K562 (cell line): ENCODE measurements around the gene ERCC6. TPM values are rescaled to one million over a fixed set of nuclear protein-coding genes. Genes with fewer than 3 reads are reported as not detected.

Source experiments
- CBX3 ChIP-seq, 2 experiments: IDR thresholded peaks; 1 replicate in 1 of 2; 2 replicates in 1 of 2; pipeline ENCODE4 v1.6.1; 2012; ENCODE audit warnings: inconsistent platforms in 2 of 2, low read length in 2 of 2, borderline replicate concordance in 1 of 2, control low read depth in 1 of 2
- COPS2 ChIP-seq: fragments of 450-650 bp; conservative IDR thresholded peaks from 2 replicates; pipeline ENCODE4 v1.6.1; 2016; ENCODE audit warnings: mild to moderate bottlenecking, moderate library complexity
- CREM ChIP-seq: IDR thresholded peaks from 2 replicates; pipeline ENCODE4 v1.6.1; 2014; ENCODE audit warnings: antibody characterized with exemption, low read depth
- MYBL2 ChIP-seq, 2 experiments: fragments of 450-650 bp in 1 of 2; sonication (generic) in 1 of 2; formaldehyde crosslinking in 1 of 2; IDR thresholded peaks; 2 replicates each; pipeline versions ENCODE4 v1.6.1 to v1.8.1; 2017 to 2022; ENCODE audit warnings: borderline replicate concordance in 1 of 2, inconsistent platforms in 1 of 2, low read depth in 1 of 2, mild to moderate bottlenecking in 1 of 2, missing genetic modification reagents in 1 of 2, moderate library complexity in 1 of 2
- PHF8 ChIP-seq: fragments of 200-600 bp; sonication (generic); IDR thresholded peaks from 2 replicates; pipeline ENCODE4 v1.6.1; 2012; ENCODE audit warnings: mixed run types, mild to moderate bottlenecking, inconsistent platforms, low read length, moderate library complexity, borderline replicate concordance
- POLR2G ChIP-seq: fragments of 200-400 bp; formaldehyde crosslinking; IDR thresholded peaks from 2 replicates; pipeline ENCODE4 v1.6.1; 2017; ENCODE audit warnings: low read depth, mild to moderate bottlenecking, antibody characterized with exemption, low read length, moderate library complexity
- POLR3A ChIP-seq: IDR thresholded peaks from 2 replicates; pipeline ENCODE4 v1.6.1; 2011; ENCODE audit warnings: borderline replicate concordance, mild to moderate bottlenecking, moderate library complexity; ENCODE audit not compliant: insufficient read length, insufficient read depth; ENCODE audit errors: extremely low read depth
- RBM39 ChIP-seq: fragments of 200-400 bp; formaldehyde crosslinking; optimal IDR thresholded peaks from 2 replicates; pipeline ENCODE3; 2018; ENCODE audit warnings: low read depth, low read length
- SMARCA4 ChIP-seq: fragments of 450-650 bp; IDR thresholded peaks from 2 replicates; pipeline ENCODE4 v1.6.1; 2016
- TAF1 ChIP-seq: IDR thresholded peaks from 2 replicates; pipeline ENCODE4 v1.6.1; 2011; ENCODE audit warnings: mild to moderate bottlenecking, low read length, moderate library complexity; ENCODE audit not compliant: insufficient read depth, control insufficient read depth, severe bottlenecking; ENCODE audit errors: extremely low read depth
- TGIF2 ChIP-seq: sonication (generic); formaldehyde crosslinking; IDR thresholded peaks from 2 replicates; pipeline ENCODE4 v1.8.1; 2022; ENCODE audit warnings: mild to moderate bottlenecking, missing genetic modification reagents, moderate library complexity
- TSHZ1 ChIP-seq: fragments of 250-450 bp; sonication (Bioruptor Pico); IDR thresholded peaks from 2 replicates; pipeline ENCODE4 v1.4.0; 2020; ENCODE audit warnings: mild to moderate bottlenecking, moderate library complexity
- ZNF407 ChIP-seq: fragments of 450-650 bp; IDR thresholded peaks from 2 replicates; pipeline ENCODE4 v1.6.1; 2016; ENCODE audit warnings: low read depth
- polyA plus RNA-seq, 8 experiments: library from polyadenylated mRNA; depleted of rRNA in 4 of 8; stranded (reverse) in 5 of 8; unstranded in 3 of 8; fragments of >200 nt; fragmentation: Nextera tagmentation in 2 of 8; fragmentation: Illumina TruSeq in 1 of 8; extraction: Ambion mirVana in 2 of 8; extraction: Trizol in 1 of 8; gene quantifications; 2 replicates each; pipeline versions ENCODE4 v1.2.1 to v1.2.3, GENCODE V29; 2011 to 2014; ENCODE audit warnings: inconsistent platforms in 1 of 8, missing spikeins in 1 of 8
- total RNA-seq, 7 experiments: library from RNA; depleted of rRNA in 6 of 7; stranded (reverse); fragments of >200 nt in 6 of 7; fragmentation: Illumina TruSeq in 2 of 7; extraction: Trizol in 2 of 7; gene quantifications; 2 replicates each; pipeline versions ENCODE4 v1.2.1 to v1.2.3, GENCODE V29; 2011 to 2021; ENCODE audit warnings: low replicate concordance in 1 of 7

ERCC6 gene
- total and polyA plus RNA-seq, 9 of the 15 experiments (the other 6 are each of a cell fraction or from before 2014, with no cell fraction given): 7.8 to 17.7 (median 11.8) TPM

- no peak for TF ChIP-seq MYBL2 (IDR thresholded peaks at IDR 0.05; ENCODE audit: low read depth)
- no peak for TF ChIP-seq MYBL2 (CRISPR knock-in tag; IDR thresholded peaks at IDR 0.05; ENCODE audit: borderline replicate concordance)
- no peak for TF ChIP-seq ZNF407
- peak in 1 of 2 experiments; percentile 77; a peak in 1 of 3 replicates for TF ChIP-seq CBX3 (IDR thresholded peaks at IDR 0.05; ENCODE audit: borderline replicate concordance in 1 of 2, low read length in 2 of 2)
- TF ChIP-seq TAF1: peak; percentile 79
- TF ChIP-seq TGIF2 (CRISPR knock-in tag): no peak
- TF ChIP-seq PHF8: peak; percentile 90; the same call in 1 of the 2 replicates
- TF ChIP-seq POLR3A: no peak
- TF ChIP-seq TSHZ1: no peak
- no peak for TF ChIP-seq RBM39
- peak; percentile 77 for TF ChIP-seq CREM
- 0 out of 2 replicates have a peak, but pooled peaks have one; percentile 41 for TF ChIP-seq SMARCA4
- TF ChIP-seq POLR2G: peak; percentile 98
- no peak for TF ChIP-seq COPS2
Measured at GRCh38 chr10:49538381-49539319, at the start of gene ERCC6 (continued).
